Middle frontal gyrus (tissue), 1 donor: ENCODE measurements around the gene SH3GLB1.

Experiments used
- DNase-seq: peaks from one replicate; pipeline ENCODE4 v3.0.0-alpha.2; 2015; ENCODE audit warnings: low spot score; ENCODE audit errors: extremely low spot score

The SH3GLB1 gene

GRCh38 chr1:86733340-86733739, 29.0 kb downstream of the SH3GLB1 start:
- no peak for DNase-seq

- no peak for DNase-seq
Measured at GRCh38 chr1:86739648-86740509, 35.5 kb downstream of the SH3GLB1 start.

DNA sequence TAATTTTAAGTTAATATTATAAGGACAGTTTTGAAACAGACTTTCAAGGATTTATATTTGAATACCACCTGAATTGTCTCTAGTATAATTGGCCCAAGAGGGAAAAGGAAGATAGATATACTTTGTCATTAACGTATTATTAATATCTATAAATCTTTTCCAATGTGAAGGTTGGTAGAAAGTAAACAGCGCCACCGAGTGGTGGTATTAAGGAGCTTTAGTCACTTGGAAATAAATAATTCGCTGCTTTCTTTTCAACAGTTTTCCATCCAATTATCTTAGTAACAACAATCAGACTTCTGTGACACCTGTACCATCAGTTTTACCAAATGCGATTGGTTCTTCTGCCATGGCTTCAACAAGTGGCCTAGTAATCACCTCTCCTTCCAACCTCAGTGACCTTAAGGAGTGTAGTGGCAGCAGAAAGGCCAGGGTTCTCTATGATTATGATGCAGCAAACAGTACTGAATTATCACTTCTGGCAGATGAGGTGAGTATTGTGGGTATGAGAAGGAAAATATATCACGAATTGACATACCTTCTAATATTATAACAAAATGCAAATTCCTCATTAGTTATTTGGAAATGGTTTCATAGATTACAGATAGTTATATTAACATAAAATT, 37.7 kb downstream of the SH3GLB1 start:
- DNase-seq = no peak

GRCh38 chr1:86747304-86747703, 42.9 kb downstream of the SH3GLB1 start:
- no peak for DNase-seq

GRCh38 chr1:86748622-86749373, 44.4 kb downstream of the SH3GLB1 start:
- DNase-seq = no peak

DNA sequence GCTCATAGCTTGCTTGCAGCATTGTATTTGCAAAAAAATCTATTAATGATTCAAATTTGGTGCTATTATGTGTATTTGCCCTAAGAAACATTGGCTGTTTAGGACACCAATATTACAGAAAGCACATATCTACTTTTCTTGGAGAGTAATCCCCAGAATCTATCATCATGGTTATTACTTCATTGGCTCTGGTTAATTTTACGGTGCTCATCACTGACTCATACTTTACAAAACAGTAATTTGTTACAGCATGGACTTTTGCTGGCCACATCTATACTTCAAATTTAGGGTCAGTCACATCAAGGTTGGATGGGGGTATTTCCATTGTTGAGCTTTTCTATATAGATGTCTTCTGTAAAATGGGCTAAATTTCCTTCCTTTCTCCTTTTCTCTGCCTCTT, 45.7 kb downstream of the SH3GLB1 start:
- no peak for DNase-seq

GRCh38 chr1:86750530-86750929, 46.2 kb downstream of the SH3GLB1 start:
- DNase-seq = no peak

GRCh38 chr1:86751923-86752322, 47.5 kb downstream of the SH3GLB1 start:
- no peak for DNase-seq

DNA sequence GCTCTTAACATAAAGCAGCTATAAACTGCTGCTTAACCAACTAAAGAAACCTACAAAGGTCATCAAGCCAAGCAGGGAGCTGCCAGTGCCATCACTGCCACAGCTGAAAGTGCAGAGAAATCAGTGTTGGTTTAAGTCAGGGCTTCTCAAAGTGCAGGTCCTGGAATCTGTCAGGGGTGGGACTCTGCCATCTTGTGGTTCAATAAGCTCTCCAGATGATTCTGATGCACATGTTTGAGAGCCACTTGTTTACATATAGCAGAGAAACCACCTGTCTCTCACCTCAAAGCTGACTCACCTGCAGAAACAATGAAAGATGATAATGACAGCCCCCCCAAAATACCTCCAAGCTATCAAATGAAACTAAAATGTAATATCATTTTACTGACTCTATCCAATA, 49.3 kb downstream of the SH3GLB1 start:
- DNase-seq = no peak

- DNase-seq = no peak
Measured at GRCh38 chr1:86754265-86754974, 50.0 kb downstream of the SH3GLB1 start.

DNA sequence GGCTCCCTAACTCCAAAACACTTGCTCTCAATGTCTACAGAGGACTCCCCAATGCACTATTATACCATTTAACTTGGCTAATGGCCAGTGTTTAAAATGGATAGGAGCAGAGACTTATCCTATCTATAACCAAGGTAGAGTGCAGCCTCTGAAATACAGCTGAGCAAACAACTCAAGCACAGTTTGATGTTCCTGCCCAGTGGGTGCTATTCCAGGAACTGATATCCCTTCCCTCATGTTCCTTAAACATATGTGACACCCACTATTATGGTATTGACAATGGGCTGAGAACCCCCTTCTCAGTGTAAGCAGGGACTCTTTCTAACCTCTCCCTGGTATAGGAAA, 51.7 kb downstream of the SH3GLB1 start:
- DNase-seq = no peak

GRCh38 chr1:86757272-86757984, 53.1 kb downstream of the SH3GLB1 start:
- no peak for DNase-seq

DNA sequence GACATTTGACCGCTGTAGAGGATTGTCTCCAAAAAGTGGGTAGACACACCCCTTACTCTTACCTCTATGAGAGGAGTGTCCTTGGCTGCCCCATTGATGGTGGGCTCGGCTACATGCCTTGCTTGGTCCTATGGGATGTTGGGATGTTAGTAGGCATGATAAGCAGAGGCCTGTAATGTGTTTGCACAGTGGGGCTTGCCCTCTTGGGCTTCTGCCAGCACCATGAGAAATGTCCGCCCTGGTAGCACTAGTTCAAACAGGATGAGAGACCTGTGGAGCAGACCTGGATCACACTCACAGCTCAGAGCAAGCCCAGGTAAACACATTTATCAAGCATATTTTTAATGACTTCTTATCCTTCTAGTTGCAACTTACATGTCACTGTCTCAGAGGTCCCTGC, 54.2 kb downstream of the SH3GLB1 start:
- no peak for DNase-seq

GRCh38 chr1:86760199-86760598, 55.8 kb downstream of the SH3GLB1 start:
- DNase-seq = no peak

GRCh38 chr1:86762336-86762735, 58.0 kb downstream of the SH3GLB1 start:
- DNase-seq = no peak

- DNase-seq = no peak
Measured at GRCh38 chr1:86764523-86764922, 60.1 kb downstream of the SH3GLB1 start.

DNA sequence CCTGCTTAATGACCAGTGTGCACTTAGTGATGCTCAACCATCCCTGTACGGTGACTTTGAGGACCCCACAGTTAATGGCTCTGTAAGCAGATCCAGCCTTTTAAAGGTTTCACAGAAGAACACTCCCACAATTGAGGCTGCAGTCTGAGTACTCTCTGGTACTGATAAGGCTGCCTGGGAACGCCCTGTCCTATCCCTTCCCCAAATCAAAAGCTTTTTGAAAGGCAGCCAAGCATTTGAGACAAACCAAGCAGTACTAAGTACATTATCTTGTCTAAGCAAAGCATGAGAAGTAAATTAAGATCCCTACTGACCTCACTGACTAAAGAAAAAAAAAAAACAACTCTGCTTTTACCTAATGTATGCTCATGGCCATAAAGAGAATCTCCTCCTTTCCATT, 60.7 kb downstream of the SH3GLB1 start:
- no peak for DNase-seq

DNA sequence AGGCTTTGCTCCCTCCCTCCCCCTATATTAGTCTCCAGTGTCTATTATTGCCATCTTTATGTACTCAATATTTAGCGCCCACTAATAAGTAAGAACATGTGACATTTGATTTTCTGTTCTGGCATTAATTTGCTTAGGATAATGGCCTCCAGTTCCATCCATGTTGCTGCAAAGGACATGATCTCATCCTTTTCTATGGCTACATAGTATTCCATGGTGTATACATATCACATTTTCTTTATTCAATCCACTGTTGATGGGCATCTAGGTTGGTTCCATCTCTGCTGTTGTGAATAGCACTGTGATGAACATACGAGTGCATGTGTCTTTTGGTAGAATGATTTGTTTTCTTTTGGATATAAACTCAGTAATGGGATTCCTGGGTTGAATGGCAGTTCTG, 61.3 kb downstream of the SH3GLB1 start:
- DNase-seq = no peak

DNA sequence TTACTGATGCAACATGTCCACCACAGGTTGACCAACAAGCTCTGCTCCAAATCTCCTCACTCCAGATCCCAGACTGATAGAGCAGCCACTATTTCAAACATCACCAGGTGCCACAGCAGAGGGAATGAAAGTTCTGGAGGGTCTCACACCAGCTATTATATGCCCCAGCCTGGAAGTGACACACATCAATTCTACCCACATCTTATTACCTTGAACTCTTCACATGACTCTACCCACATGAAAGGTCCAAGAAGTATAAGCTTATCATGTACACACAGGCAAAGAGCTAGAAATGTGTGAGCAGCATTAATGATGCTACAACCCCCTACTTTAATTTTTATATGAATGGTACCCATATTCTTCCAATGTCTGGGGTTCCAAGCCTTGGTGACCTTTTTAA, 64.2 kb downstream of the SH3GLB1 start:
- DNase-seq = no peak

GRCh38 chr1:86769065-86769464, 64.7 kb downstream of the SH3GLB1 start:
- no peak for DNase-seq
